SHP77 (cell line): Measurements from ENCODE around the gene PPP1R1C.
A peak's percentile ranks its signal among the peaks of the same experiment; 100 is the strongest.

Source experiments
- DNase-seq, 2 experiments: peaks; one replicate each; lab custom pipeline; 2025; lab: John Stamatoyannopoulos, UW

PPP1R1C gene

GRCh38 chr2:182015334-182016109, 29.9 kb downstream of the PPP1R1C start:
- no peak for DNase-seq

DNA sequence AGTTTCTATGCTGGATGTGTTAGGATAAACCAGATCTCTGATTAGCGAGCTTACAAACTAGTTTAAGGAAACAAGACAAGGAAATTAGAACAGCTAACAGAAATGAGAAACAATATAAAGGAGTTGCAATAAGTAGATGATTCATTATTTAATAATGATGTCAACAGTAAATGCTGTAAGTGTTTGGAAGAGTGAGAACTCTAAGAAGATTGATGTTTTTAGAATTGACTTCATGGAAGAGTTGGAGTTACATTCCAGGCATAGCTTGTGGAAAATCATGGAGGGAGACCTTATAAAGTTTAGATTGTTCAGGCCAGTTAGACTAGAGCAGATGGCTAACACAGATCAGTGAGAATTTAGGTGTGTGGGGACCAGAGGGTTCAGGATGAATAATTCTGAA, 32.6 kb downstream of the PPP1R1C start:
- no peak for DNase-seq

DNA sequence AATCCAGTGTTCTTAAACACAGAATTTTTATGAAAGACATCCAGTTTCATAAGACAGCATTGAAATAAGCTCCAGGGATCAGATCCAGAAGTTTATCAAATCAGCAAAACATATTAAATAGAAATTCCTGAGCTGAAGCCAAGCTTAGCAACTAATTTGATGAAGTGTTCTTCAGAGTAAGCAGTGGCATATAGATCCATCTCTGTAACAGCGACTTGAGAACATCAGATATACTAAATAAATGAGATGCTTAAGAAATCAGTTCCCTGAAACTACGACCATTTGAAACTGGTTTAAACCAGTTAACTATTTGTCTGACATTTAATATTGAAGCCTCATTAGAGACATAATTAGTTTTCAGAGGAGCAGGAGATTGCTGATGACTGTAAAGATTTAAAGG, 34.1 kb downstream of the PPP1R1C start:
- DNase-seq = no peak

- no peak for DNase-seq
Observed at GRCh38 chr2:182020286-182021070, 34.8 kb downstream of the PPP1R1C start.

DNA sequence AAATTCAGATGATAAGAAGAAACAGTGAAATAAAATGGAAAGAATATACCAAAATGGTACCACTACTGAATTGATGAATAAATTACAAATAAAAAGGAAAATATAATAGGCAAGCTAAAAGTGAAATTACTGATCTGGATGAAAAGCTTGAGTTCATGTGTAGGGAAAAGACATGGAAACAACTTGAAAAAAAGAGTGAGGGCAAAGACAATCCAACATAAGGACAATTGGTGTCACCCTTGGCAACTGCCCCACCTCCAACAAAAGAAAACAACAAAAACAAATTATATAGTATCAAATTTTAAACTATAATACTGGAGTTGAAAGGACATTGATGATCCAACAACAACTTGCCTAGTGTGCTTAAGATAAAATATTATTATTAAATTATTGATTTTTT, 37.6 kb downstream of the PPP1R1C start:
- DNase-seq = no peak

DNA sequence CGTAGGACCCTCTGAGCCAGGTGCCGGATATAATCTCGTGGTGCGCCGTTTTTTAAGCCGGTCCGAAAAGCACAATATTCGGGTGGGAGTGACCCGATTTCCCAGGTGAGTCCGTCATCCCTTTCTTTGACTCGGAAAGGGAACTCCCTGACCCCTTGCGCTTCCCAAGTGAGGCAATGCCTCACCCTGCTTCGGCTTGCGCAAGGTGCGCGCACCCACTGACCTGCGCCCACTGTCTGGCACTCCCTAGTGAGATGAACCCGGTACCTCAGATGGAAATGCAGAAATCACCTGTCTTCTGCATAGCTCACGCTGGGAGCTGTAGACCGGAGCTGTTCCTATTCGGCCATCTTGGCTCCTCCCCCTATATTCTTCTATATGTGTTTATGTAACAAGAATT, 45.2 kb downstream of the PPP1R1C start:
- peak; percentile 16 to 40 for DNase-seq

- no peak for DNase-seq
Observed at GRCh38 chr2:182031956-182032355, 46.3 kb downstream of the PPP1R1C start.

DNA sequence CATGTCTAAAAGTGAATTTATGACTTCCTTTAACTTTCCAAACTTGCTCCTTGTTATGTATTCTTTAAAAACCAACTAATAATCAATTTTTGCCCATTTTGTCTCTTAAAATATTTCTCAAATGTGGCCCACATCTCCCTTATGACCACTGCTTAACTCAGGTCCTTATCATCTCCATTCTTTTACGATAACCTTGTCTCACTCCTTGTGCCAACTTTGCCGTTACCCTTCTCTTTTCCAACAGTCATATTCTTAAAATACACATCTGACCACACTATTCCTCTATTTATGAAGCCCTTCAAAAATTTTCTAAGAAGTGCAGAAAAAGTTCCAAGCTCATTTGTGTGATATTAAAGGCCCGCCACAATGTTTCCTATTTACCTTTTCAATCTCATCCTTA, 47.8 kb downstream of the PPP1R1C start:
- no peak for DNase-seq

DNA sequence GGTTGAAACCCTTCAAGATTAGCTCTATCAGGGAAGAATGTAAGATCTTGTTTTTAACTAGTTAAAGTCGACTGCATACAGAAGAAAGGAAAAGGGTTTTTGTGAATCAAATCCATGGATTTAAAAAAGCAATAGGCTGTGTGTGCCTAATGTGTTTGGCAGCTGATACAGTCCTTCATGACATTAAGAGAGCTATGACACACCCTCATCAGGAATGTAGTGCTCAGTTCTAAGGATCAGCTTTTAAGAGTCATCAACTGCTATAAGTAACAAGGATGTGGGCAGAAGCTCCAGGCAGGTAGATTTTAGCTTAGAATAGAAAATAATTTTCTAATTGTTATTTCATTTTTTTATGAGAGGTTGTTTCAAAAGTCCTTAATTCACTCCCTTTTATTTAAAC, 52.9 kb downstream of the PPP1R1C start:
- no peak for DNase-seq

GRCh38 chr2:182043021-182043420, 57.4 kb downstream of the PPP1R1C start:
- no peak for DNase-seq

DNA sequence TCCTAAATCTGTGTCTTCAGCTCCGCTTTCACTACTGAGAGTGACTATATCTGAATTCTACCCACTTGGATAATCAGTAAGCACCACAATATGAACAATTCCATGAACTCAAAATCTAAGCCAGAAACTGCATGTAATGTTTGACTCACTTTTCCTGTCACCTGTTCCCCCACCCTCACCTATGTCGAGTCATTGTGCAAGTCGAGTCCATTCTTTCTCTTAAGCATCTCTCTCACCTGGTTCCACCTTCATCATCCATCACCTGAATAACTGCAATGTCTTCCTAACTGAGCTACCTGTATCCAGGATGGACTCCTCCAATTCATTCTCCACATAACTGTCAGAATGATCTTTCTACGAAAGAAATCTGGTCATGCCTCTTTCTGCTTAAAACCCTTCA, 58.2 kb downstream of the PPP1R1C start:
- no peak for DNase-seq

DNA sequence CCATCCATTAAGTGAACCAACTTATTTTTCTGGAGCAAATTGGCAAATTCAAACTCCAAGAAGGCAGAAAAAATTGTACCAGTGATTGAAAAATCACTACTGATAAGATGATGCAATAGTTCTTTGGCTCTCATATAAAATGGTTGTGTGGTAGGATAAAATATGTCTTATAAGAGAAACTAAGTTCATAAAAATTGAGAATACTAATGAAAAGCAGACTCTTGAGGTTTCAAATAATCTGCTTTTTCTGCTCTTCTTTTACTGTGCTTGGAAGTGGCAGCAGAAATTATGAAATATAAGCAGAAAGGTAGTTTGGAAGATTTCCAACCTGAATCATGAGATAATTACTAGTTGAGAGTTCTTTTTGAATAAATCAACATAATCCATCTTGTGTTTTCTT, 61.9 kb downstream of the PPP1R1C start:
- no peak for DNase-seq

- no peak for DNase-seq
Observed at GRCh38 chr2:182048088-182048487, 62.4 kb downstream of the PPP1R1C start.

DNA sequence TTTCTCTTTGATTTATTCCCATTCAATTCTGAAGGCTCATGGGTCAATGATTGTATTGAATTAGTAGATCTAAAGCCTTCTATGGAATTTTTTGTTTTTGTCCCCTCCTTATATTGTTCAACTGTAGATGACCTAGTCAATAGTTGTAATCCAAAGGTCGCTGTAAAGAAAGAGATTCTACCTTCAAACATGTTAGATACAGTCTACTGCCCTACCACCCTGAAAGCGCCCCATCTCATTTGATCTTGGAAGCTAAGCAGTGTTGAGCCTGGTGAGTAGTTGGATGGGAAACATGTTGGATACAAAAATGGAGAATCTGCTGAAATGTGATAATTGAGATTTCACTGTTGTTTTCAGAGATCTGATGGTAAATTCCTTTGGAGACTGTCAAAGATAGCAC, 63.0 kb downstream of the PPP1R1C start:
- no peak for DNase-seq

GRCh38 chr2:182049372-182050148, 63.9 kb downstream of the PPP1R1C start:
- DNase-seq = no peak

DNA sequence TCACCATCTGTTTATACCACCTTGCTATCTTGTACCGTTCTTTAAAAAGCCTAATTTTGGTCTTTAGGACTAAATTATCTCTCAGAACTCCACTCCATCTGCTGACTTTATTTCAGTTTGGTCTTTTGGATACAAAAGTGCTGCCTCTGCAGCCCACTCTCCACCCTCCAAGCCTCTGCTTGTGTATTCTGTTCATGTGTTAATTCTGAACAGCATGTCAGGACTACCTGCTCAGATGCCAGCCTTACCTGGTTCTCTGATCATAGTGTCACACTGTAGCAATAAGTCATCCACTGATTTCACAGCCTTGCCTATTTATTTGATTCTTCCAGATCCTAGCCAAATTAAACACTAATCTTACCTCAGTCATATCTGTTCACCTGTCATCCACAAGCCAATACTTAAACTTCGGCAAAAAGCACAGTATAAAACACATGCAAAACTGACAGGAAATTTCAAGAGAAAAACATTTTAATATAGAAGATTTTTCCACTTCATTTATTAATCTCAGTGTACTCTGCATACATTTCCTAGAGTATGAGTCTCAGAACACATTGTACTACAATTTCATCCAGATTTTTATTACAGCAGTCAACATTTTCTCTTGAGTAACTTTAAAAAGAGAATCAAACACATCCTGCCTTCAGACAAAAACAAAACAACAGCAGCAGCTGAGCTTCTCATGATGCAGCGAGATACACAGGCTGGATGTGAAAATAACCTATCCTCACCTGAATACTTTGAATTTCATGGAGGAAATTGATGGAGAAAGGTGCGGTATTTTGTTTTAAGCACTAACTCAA, 64.9 kb downstream of the PPP1R1C start:
- DNase-seq = no peak

GRCh38 chr2:182055993-182056392, 70.3 kb downstream of the PPP1R1C start:
- DNase-seq = no peak

DNA sequence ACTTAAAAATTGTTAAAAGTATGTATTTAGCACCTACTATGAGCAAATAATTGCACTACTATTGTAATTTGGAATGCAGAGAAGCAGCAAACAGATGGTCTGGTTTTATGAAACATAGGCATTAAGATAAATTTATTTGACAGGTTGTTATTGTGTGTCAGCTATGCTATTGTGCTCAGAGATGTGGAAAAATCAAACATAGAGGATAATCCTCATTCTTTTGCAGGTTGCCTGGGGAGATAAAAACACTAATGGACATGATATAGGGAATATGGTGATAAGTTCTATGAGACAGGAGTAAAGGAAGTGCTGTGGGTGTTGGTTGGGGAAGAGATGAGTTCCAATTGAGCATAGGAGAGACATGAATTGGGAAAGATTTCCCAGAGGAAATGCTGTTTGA, 71.3 kb downstream of the PPP1R1C start:
- DNase-seq = no peak

DNA sequence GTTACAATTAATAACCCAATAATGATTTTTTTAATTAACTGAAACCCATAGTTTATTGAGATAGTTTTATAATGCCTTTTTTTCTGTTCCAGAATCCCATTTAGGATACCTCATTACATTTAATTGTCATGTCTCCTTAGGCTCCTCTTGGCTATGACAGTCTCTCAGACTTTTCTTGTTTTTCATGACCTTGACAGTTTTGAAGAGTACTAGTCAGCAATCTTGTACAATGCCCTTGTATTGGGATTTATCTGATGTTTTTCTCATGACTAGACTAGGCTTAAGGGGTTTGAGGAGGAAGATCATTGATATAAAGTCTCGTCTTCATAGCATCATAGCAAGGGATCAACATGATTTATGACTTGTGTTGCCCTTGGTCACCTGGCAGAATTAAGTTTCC, 72.4 kb downstream of the PPP1R1C start:
- no peak for DNase-seq

GRCh38 chr2:182061739-182062138, 76.1 kb downstream of the PPP1R1C start:
- no peak for DNase-seq

DNA sequence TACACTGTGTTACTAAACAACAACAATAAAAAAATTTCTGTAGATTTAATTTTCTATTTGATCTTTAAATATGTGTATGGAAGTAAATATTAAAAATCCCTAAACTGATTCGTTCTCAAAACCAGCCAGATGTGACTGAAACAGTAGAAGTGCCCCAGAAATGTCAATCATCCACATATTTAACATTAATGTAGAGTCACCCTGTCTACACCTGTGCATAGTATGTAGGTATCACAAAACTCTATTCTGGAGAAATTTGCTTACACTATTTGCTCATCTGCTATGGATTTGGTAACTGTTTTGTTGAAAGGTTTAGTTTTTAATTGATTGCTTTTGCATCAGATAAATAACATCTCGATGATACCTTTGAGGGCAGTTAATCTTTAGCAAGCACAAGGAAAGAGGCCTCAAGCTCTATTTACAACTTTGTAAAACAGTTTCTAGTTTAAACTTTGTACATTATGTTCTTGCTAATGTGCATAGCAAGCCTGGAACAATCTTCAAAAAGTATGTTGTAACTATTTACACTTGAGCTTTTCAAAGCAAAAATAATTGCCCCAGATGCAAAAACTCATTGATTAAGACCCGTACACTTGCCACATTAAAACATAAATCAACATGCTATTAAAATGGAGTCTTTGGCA, 76.8 kb downstream of the PPP1R1C start:
- DNase-seq = no peak
